GM12801 (cell line): ENCODE data around the gene REV1.

ENCODE experiments used
- CTCF ChIP-seq: IDR thresholded peaks from one replicate; pipeline ENCODE4 v1.5.1; 2011; ENCODE audit warnings: control low read depth; ENCODE audit not compliant: insufficient read length; ENCODE audit errors: extremely low read depth

REV1 gene

GRCh38 chr2:99490623-99491461 is 1.0 kb upstream of the REV1 start:
- no peak for TF ChIP-seq CTCF

GRCh38 chr2:99489063-99489760 is 605 bp downstream of the REV1 start:
- no peak for TF ChIP-seq CTCF

GRCh38 chr2:99488539-99489062 is 1.2 kb downstream of the REV1 start:
- no peak for TF ChIP-seq CTCF

- TF ChIP-seq CTCF, result no peak
These were observed 1.9 kb downstream of the REV1 start for GRCh38 chr2:99487906-99488305.

GRCh38 chr2:99485824-99486223 is 4.0 kb downstream of the REV1 start:
- TF ChIP-seq CTCF, result no peak

- TF ChIP-seq CTCF, result no peak
These were observed 4.4 kb downstream of the REV1 start for GRCh38 chr2:99485411-99485810.

GRCh38 chr2:99484205-99484604 is 5.6 kb downstream of the REV1 start:
- no peak for TF ChIP-seq CTCF
